ENCODE results near the gene KCNQ4.
A peak's percentile ranks its signal among the peaks of the same experiment; 100 is the strongest.

The KCNQ4 gene

GRCh38 chr1:40763742-40764532 is 19.6 kb upstream of the KCNQ4 start:
- TF ChIP-seq CTCF (IDR thresholded peaks at IDR 0.05; ENCODE audit: insufficient read depth, low read length, poor library complexity, severe bottlenecking) = no peak
- Histone ChIP-seq H3K36me3 (ENCODE audit: control insufficient read depth, insufficient read depth, low read length) (peaks cover 25% of the 10 kb centered on the region), H3K4me3 (replicated peaks; ENCODE audit: low read depth, low read length) (no peak overlapping the region; the same call in 1 of the 2 replicates), H3K27me3 (replicated peaks; ENCODE audit: control insufficient read depth, insufficient read depth, low read length) (no peaks in the 10 kb centered on the region)
- DNase-seq (ENCODE audit: extremely low read depth, insufficient read length) = peak; percentile 41

GRCh38 chr1:40764981-40765380 is 18.6 kb upstream of the KCNQ4 start:
- no peak for TF ChIP-seq CTCF (IDR thresholded peaks at IDR 0.05; ENCODE audit: insufficient read depth, low read length, poor library complexity, severe bottlenecking)
- no peak for DNase-seq (ENCODE audit: extremely low read depth, insufficient read length)
- peaks cover 29% of the 10 kb centered on the region for H3K36me3 ChIP-seq (ENCODE audit: control insufficient read depth, insufficient read depth, low read length)
- no peak overlapping the region for H3K4me3 ChIP-seq (replicated peaks; ENCODE audit: low read depth, low read length)
- H3K27me3 ChIP-seq (replicated peaks; ENCODE audit: control insufficient read depth, insufficient read depth, low read length) = no peaks in the 10 kb centered on the region

- Histone ChIP-seq H3K27me3 (replicated peaks; ENCODE audit: control insufficient read depth, insufficient read depth, low read length) (no peaks in the 10 kb centered on the region), H3K4me3 (replicated peaks; ENCODE audit: low read depth, low read length) (no peak overlapping the region), H3K36me3 (ENCODE audit: control insufficient read depth, insufficient read depth, low read length) (peaks cover 35% of the 10 kb centered on the region)
- DNase-seq (ENCODE audit: extremely low read depth, insufficient read length) = no peak
- TF ChIP-seq CTCF (IDR thresholded peaks at IDR 0.05; ENCODE audit: insufficient read depth, low read length, poor library complexity, severe bottlenecking) = no peak
Observed at GRCh38 chr1:40766017-40766416, 17.6 kb upstream of the KCNQ4 start.

GRCh38 chr1:40766560-40766959 is 17.0 kb upstream of the KCNQ4 start:
- DNase-seq (ENCODE audit: extremely low read depth, insufficient read length) = no peak
- no peaks in the 10 kb centered on the region for H3K27me3 ChIP-seq (replicated peaks; ENCODE audit: control insufficient read depth, insufficient read depth, low read length)
- no peak overlapping the region for H3K4me3 ChIP-seq (replicated peaks; ENCODE audit: low read depth, low read length)
- no peak for TF ChIP-seq CTCF (IDR thresholded peaks at IDR 0.05; ENCODE audit: insufficient read depth, low read length, poor library complexity, severe bottlenecking)
- peaks cover 35% of the 10 kb centered on the region for H3K36me3 ChIP-seq (ENCODE audit: control insufficient read depth, insufficient read depth, low read length)

- no peak for TF ChIP-seq CTCF (IDR thresholded peaks at IDR 0.05; ENCODE audit: insufficient read depth, low read length, poor library complexity, severe bottlenecking)
- no peak for DNase-seq (ENCODE audit: extremely low read depth, insufficient read length)
- Histone ChIP-seq H3K4me3 (replicated peaks; ENCODE audit: low read depth, low read length) (no peak overlapping the region), H3K36me3 (ENCODE audit: control insufficient read depth, insufficient read depth, low read length) (peaks cover 38% of the 10 kb centered on the region), H3K27me3 (replicated peaks; ENCODE audit: control insufficient read depth, insufficient read depth, low read length) (no peaks in the 10 kb centered on the region)
Observed at GRCh38 chr1:40768146-40768990, 15.2 kb upstream of the KCNQ4 start.

Measured in GM06990 (cell line).